CD4-positive, alpha-beta T cell (primary cell): ENCODE data around the gene MCM3. TPM values are rescaled to one million over a fixed set of nuclear protein-coding genes. Genes with fewer than 3 reads are reported as not detected.

Experiments
- ATAC-seq: fragments of 200-7000 bp; cut with Tn5 transposase; one replicate; pipeline ENCODE4 v1.10.0; 2022; ENCODE audit warnings: mild to moderate bottlenecking; ENCODE audit not compliant: poor library complexity
- CTCF ChIA-PET: fragments of 350-600 bp; sonication (Branson Sonifier 250); formaldehyde crosslinking; loops from one replicate; lab custom pipeline; 2021; ENCODE audit warnings: antibody characterized with exemption, inconsistent platforms; lab: Charles Lee
- POLR2A ChIA-PET: fragments of 350-600 bp; sonication (Branson Sonifier 250); formaldehyde crosslinking; loops from one replicate; lab custom pipeline; 2021; ENCODE audit warnings: antibody characterized with exemption, inconsistent platforms; lab: Charles Lee
- DNase-seq, 14 experiments: peaks; one replicate each; pipeline ENCODE4 v3.0.0-alpha.2; 2013 to 2020; ENCODE audit warnings: mixed read lengths in 2 of 14
- H3K27ac ChIP-seq, 2 donors: one replicate each; pipeline versions ENCODE4 v1.5.1 to v1.7.0; 2013; ENCODE audit warnings: low read length in 2 of 2, low read depth in 1 of 2, mild to moderate bottlenecking in 1 of 2
- H3K27me3 ChIP-seq, 2 experiments: 1 replicate in 1 of 2; 2 replicates in 1 of 2; pipeline versions ENCODE4 v1.6.1 to v1.7.0; 2013; ENCODE audit warnings: low read length in 2 of 2, control low read depth in 1 of 2, mild to moderate bottlenecking in 1 of 2, moderate library complexity in 1 of 2; ENCODE audit not compliant: insufficient read depth in 2 of 2, control insufficient read depth in 1 of 2
- H3K36me3 ChIP-seq: one replicate; pipeline ENCODE4 v1.6.1; 2013; ENCODE audit warnings: low read length, control low read depth; ENCODE audit not compliant: insufficient read depth
- H3K4me1 ChIP-seq: one replicate; pipeline ENCODE4 v1.6.1; 2013; ENCODE audit warnings: low read length, control low read depth; ENCODE audit not compliant: insufficient read depth
- H3K4me3 ChIP-seq: one replicate; pipeline ENCODE4 v1.5.1; 2013; ENCODE audit warnings: mild to moderate bottlenecking, low read length, moderate library complexity
- H3K9me3 ChIP-seq, 2 experiments: 1 replicate in 1 of 2; 2 replicates in 1 of 2; pipeline versions ENCODE4 v1.6.1 to v1.7.0; 2013; ENCODE audit warnings: low read length in 2 of 2, mild to moderate bottlenecking in 2 of 2, control low read depth in 1 of 2, moderate library complexity in 1 of 2; ENCODE audit not compliant: control insufficient read depth in 1 of 2, insufficient read depth in 1 of 2
- H3K27ac Mint-ChIP-seq: one replicate; pipeline ENCODE4 v1.8.0; 2020; ENCODE audit warnings: mixed read lengths
- H3K27me3 Mint-ChIP-seq: one replicate; pipeline ENCODE4 v1.8.0; 2021; ENCODE audit warnings: mixed read lengths
- H3K36me3 Mint-ChIP-seq: one replicate; pipeline ENCODE4 v1.8.0; 2021; ENCODE audit warnings: low read depth, mixed read lengths
- H3K4me1 Mint-ChIP-seq: one replicate; pipeline ENCODE4 v1.8.0; 2021; ENCODE audit warnings: low read depth, mixed read lengths
- H3K4me3 Mint-ChIP-seq: one replicate; pipeline ENCODE4 v1.8.0; 2020; ENCODE audit warnings: mild to moderate bottlenecking, mixed read lengths
- H3K9me3 Mint-ChIP-seq: one replicate; pipeline ENCODE4 v1.8.0; 2020; ENCODE audit warnings: mixed read lengths
- CTCF ChIP-seq: fragments of 200-600 bp; IDR thresholded peaks from one replicate; pipeline ENCODE4 v1.8.0; 2022; ENCODE audit warnings: antibody characterized with exemption, mild to moderate bottlenecking
- intact Hi-C, 2 experiments: fragments of 100-400 bp; cut with DNase I in 1 of 2; cut with micrococcal nuclease in 1 of 2; formaldehyde crosslinking; loops; one replicate each; pipeline versions ENCODE4 v1.15.1 to v1.9.0; 2023 to 2025; cut with DNase I, micrococcal nuclease
- total RNA-seq, 174 experiments: library from RNA in 2 of 174; stranded (reverse) in 2 of 174; gene quantifications; one replicate each; pipeline ENCODE4 v1.2.3 and lab custom pipeline; 2021 to 2026

Gene MCM3
- total RNA-seq, 2 experiments from 2014 or later: 9.3 to 10.1 TPM

GRCh38 chr6:52216932-52217575 is 67.5 kb downstream of the MCM3 start:
- H3K36me3 ChIP-seq: no peaks in the 10 kb centered on the region
- no peaks in the 10 kb centered on the region for H3K9me3 ChIP-seq
- H3K4me3 ChIP-seq: no peak overlapping the region
- no peak for DNase-seq
- Mint-ChIP-seq H3K9me3 (no peaks in the 10 kb centered on the region), H3K4me3 (no peak overlapping the region), H3K27me3 (no peaks in the 10 kb centered on the region), H3K27ac (no peak overlapping the region), H3K36me3 (no peaks in the 10 kb centered on the region), H3K4me1 (peaks cover 19% of the 10 kb centered on the region)
- no peak overlapping the region for H3K27ac ChIP-seq
- ChIA-PET CTCF (interaction anchor here (0.6 kb wide), 1 partner anchor 25 kb away, joined by 3 read pairs; no protein-coding TSS in a partner anchor), POLR2A (no interaction called here)
- TF ChIP-seq CTCF: no peak
- H3K27me3 ChIP-seq: no peaks in the 10 kb centered on the region
- peaks cover 2% of the 10 kb centered on the region for H3K4me1 ChIP-seq
- no peak for ATAC-seq
- intact Hi-C loops: no loop called here

- Mint-ChIP-seq H3K4me1 (peaks cover 12% of the 10 kb centered on the region), H3K27me3 (no peaks in the 10 kb centered on the region), H3K27ac (no peak overlapping the region), H3K9me3 (no peaks in the 10 kb centered on the region), H3K36me3 (no peaks in the 10 kb centered on the region), H3K4me3 (no peak overlapping the region)
- ATAC-seq (no peak), DNase-seq (no peak)
- no peaks in the 10 kb centered on the region for H3K27me3 ChIP-seq
- H3K4me3 ChIP-seq: no peak overlapping the region
- intact Hi-C loops: no loop called here
- TF ChIP-seq CTCF: no peak
- H3K27ac ChIP-seq: no peak overlapping the region
- ChIA-PET CTCF (no interaction called here), POLR2A (no interaction called here)
- H3K36me3 ChIP-seq: no peaks in the 10 kb centered on the region
- H3K4me1 ChIP-seq: no peaks in the 10 kb centered on the region
- no peaks in the 10 kb centered on the region for H3K9me3 ChIP-seq
These were observed 68.8 kb downstream of the MCM3 start for GRCh38 chr6:52215787-52216186.

Other genes with a start within 250 kb of the MCM3 start
- under 1 TPM in 1 of 2 experiments, not detected in 1; 0.03 TPM for gene PKHD1, start 197.1 kb downstream of the MCM3 start, total RNA-seq
- under 1 TPM in 1 of 2 experiments, not detected in 1; 0.14 TPM for gene IL17A, start 98.4 kb downstream of the MCM3 start, total RNA-seq
- gene IL17F, start 40.2 kb downstream of the MCM3 start, total RNA-seq: not detected
- gene PAQR8, start 77.4 kb upstream of the MCM3 start, total RNA-seq: 1 to 10 TPM; 1.8 to 1.9 TPM
- gene EFHC1, start 135.6 kb upstream of the MCM3 start, total RNA-seq: 1 to 10 TPM; 3.4 to 4.8 TPM